Measurements from ENCODE around the gene NUDCD3.

- TF ChIP-seq POLR2A (IDR thresholded peaks at IDR 0.05) (no peak), CTCF (IDR thresholded peaks at IDR 0.05) (peak in 1 of 4 experiments; percentile 6), POLR2AphosphoS5 (IDR thresholded peaks at IDR 0.05) (no peak)
These were observed 142.2 kb downstream of the NUDCD3 start for GRCh38 chr7:44348300-44348699.

All from gastroesophageal sphincter (tissue), 3 donors.